Activated B cell treated with CpG ODN at 0.5 μM for 24 hours (primary cell): ENCODE measurements around the gene RRBP1. TPM values are rescaled to one million over a fixed set of nuclear protein-coding genes. Genes with fewer than 3 reads are reported as not detected.

Experiments used
- ATAC-seq: fragments of 200-7000 bp; cut with Tn5 transposase; one replicate; pipeline ENCODE4 v1.10.0; 2021; ENCODE audit warnings: low read depth, mild to moderate bottlenecking, moderate library complexity
- CTCF ChIA-PET: fragments of 350-600 bp; sonication (Branson Sonifier 250); formaldehyde crosslinking; loops from one replicate; lab custom pipeline; 2021; ENCODE audit warnings: antibody characterized with exemption; lab: Charles Lee
- POLR2A ChIA-PET: fragments of 350-600 bp; sonication (Branson Sonifier 250); formaldehyde crosslinking; loops from one replicate; lab custom pipeline; 2021; ENCODE audit warnings: antibody characterized with exemption; lab: Charles Lee
- DNase-seq: peaks from one replicate; pipeline ENCODE4 v3.0.0; 2022
- H3K27ac Mint-ChIP-seq: one replicate; pipeline ENCODE4 v1.8.0; 2020; ENCODE audit warnings: mixed read lengths
- H3K27me3 Mint-ChIP-seq: one replicate; pipeline ENCODE4 v1.8.0; 2021; ENCODE audit warnings: mixed read lengths
- H3K36me3 Mint-ChIP-seq: one replicate; pipeline ENCODE4 v1.8.0; 2021; ENCODE audit warnings: low read depth, mixed read lengths
- H3K4me1 Mint-ChIP-seq: one replicate; pipeline ENCODE4 v1.8.0; 2021; ENCODE audit warnings: mixed read lengths
- H3K4me3 Mint-ChIP-seq: one replicate; pipeline ENCODE4 v1.8.0; 2020; ENCODE audit warnings: mild to moderate bottlenecking, mixed read lengths
- H3K9me3 Mint-ChIP-seq: one replicate; pipeline ENCODE4 v1.8.0; 2020; ENCODE audit warnings: mixed read lengths
- CTCF ChIP-seq: fragments of 200-600 bp; IDR thresholded peaks from one replicate; pipeline ENCODE4 v1.8.0; 2022; ENCODE audit warnings: antibody characterized with exemption, mild to moderate bottlenecking
- intact Hi-C: fragments of 100-400 bp; cut with micrococcal nuclease; formaldehyde crosslinking; loops from one replicate; pipeline ENCODE4 v1.15.1; 2024
- total RNA-seq: library from RNA; stranded (reverse); gene quantifications from 2 replicates; pipeline ENCODE4 v1.2.3, GENCODE V29; 2022

The RRBP1 gene
- total RNA-seq, 1 donor from 2014 or later, result 22.0 TPM

DNA sequence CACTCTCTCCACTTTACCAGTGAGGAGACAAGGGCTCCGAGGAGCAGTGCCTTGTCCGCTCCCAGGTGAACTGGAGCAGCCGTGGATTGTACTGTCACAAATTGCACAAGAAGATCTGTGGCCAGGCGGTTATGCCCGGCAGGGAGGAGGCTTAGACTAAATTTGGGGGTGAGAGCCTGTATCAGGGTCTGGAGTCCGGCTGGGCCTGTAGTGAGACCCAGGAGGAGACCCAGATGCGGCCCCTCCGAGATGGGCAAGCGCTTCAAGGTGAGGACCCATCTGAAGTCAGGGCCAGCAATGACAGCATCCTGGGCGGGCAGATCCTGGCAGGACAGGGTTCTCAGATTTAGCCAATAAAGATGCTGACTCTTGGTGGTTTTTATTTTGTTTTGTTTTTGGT lies 45.3 kb upstream of the RRBP1 start:
- no peak overlapping the region for H3K27ac Mint-ChIP-seq
- TF ChIP-seq CTCF, result no peak
- ATAC-seq (no peak), DNase-seq (no peak)
- ChIA-PET POLR2A (no interaction called here), CTCF (no interaction called here)
- intact Hi-C loops, result no loop called here
- no peak overlapping the region for H3K4me3 Mint-ChIP-seq
- no peaks in the 10 kb centered on the region for H3K9me3 Mint-ChIP-seq
- peaks cover 13% of the 10 kb centered on the region for H3K27me3 Mint-ChIP-seq
- H3K4me1 Mint-ChIP-seq, result no peaks in the 10 kb centered on the region
- H3K36me3 Mint-ChIP-seq, result no peaks in the 10 kb centered on the region

DNA sequence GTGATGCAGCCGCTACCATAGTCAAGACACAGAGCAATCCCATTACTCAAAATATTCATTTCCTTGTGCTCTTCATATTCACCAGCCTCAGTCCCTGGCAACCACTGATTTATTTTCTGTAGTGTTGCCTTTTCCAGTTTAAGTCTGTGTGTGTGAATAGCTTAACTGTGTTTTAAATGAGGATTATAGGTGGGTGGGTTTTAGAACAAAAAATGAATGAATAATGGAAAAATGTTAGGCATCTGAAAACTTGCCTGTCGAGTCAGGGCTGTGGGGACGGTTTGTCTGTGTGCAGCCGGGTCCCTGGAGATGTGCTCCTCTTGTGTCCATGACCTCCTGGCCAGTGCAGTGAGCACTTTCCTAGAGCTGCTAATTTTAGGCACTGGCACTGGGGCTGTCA lies 44.9 kb upstream of the RRBP1 start:
- no peak for TF ChIP-seq CTCF
- POLR2A ChIA-PET, result no interaction called here

GRCh38 chr20:17725094-17725835 lies 43.2 kb upstream of the RRBP1 start:
- H3K27ac Mint-ChIP-seq, result no peak overlapping the region
- TF ChIP-seq CTCF, result no peak
- intact Hi-C loops, result loop anchor here (2.0 kb wide), 1 partner anchor 74 kb away; no protein-coding TSS in a partner anchor
- H3K36me3 Mint-ChIP-seq, result no peaks in the 10 kb centered on the region
- POLR2A ChIA-PET, result no interaction called here
- no peak for DNase-seq
- no peaks in the 10 kb centered on the region for H3K4me1 Mint-ChIP-seq
- H3K27me3 Mint-ChIP-seq, result peaks cover 10% of the 10 kb centered on the region
- ATAC-seq, result no peak
- CTCF ChIA-PET, result no interaction called here
- no peak overlapping the region for H3K4me3 Mint-ChIP-seq
- no peaks in the 10 kb centered on the region for H3K9me3 Mint-ChIP-seq

More for the DNA sequence above, 44.9 kb upstream of the RRBP1 start:
- intact Hi-C loops, result no loop called here
- Mint-ChIP-seq H3K9me3 (no peaks in the 10 kb centered on the region), H3K27ac (no peak overlapping the region), H3K36me3 (no peaks in the 10 kb centered on the region), H3K4me1 (no peaks in the 10 kb centered on the region), H3K27me3 (peaks cover 13% of the 10 kb centered on the region), H3K4me3 (no peak overlapping the region)
- DNase-seq (no peak), ATAC-seq (no peak)
- CTCF ChIA-PET, result no interaction called here

DNA sequence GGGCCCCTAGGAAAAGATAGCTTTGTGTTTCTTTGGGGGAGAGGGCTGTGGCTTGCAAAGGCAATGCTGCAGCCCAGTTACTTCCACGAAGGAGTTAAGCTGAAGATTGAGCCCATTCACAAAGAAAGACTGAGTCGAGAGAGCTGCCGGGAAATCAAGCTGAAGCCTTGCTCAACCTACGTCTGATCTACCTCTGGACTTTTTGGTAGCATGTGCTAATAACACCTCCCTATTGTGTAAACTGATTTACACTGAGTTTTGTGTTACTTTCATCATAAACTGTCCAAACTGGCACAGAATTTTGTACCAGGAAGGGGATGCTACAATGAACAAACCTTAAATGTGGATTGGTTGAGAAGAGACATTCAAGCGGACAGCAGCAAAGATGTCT lies 41.3 kb upstream of the RRBP1 start:
- TF ChIP-seq CTCF, result no peak
- ATAC-seq, result no peak

GRCh38 chr20:17722493-17723300 lies 40.7 kb upstream of the RRBP1 start:
- no peak overlapping the region for H3K27ac Mint-ChIP-seq
- H3K4me1 Mint-ChIP-seq, result no peaks in the 10 kb centered on the region
- ATAC-seq (no peak), DNase-seq (no peak)
- H3K27me3 Mint-ChIP-seq, result peaks cover 6% of the 10 kb centered on the region
- no peaks in the 10 kb centered on the region for H3K9me3 Mint-ChIP-seq
- intact Hi-C loops, result no loop called here
- TF ChIP-seq CTCF, result no peak
- POLR2A ChIA-PET, result no interaction called here
- CTCF ChIA-PET, result no interaction called here
- H3K4me3 Mint-ChIP-seq, result no peak overlapping the region
- H3K36me3 Mint-ChIP-seq, result no peaks in the 10 kb centered on the region

More for the DNA sequence above, 41.3 kb upstream of the RRBP1 start:
- no peak overlapping the region for H3K4me3 Mint-ChIP-seq
- no peaks in the 10 kb centered on the region for H3K36me3 Mint-ChIP-seq
- ChIA-PET POLR2A (no interaction called here), CTCF (no interaction called here)
- intact Hi-C loops, result no loop called here
- H3K27ac Mint-ChIP-seq, result no peak overlapping the region
- H3K9me3 Mint-ChIP-seq, result no peaks in the 10 kb centered on the region
- no peaks in the 10 kb centered on the region for H3K4me1 Mint-ChIP-seq
- peaks cover 9% of the 10 kb centered on the region for H3K27me3 Mint-ChIP-seq
- DNase-seq, result no peak
